ENCODE data around the gene RIBC2. TPM values are rescaled to one million over a fixed set of nuclear protein-coding genes. Genes with fewer than 3 reads are reported as not detected.
"Not testable (repeated sequence)": the region's sequence is repeated elsewhere in the genome, so short reads cannot be mapped to it uniquely, and the experiment has no call there.

RIBC2 gene
- total RNA-seq, 1 donor from 2014 or later = 12.6 TPM

- Mint-ChIP-seq H3K4me1 (ENCODE audit: low read depth) (no peaks in the 10 kb centered on the region), H3K9me3 (no peaks in the 10 kb centered on the region), H3K27ac (no peak overlapping the region), H3K27me3 (ENCODE audit: insufficient read depth) (peaks cover 1% of the 10 kb centered on the region), H3K36me3 (ENCODE audit: low read depth) (no peaks in the 10 kb centered on the region), H3K4me3 (no peak overlapping the region)
- DNase-seq (ENCODE audit: low spot score) = no peak
- intact Hi-C loops (cut with micrococcal nuclease) = no loop called here
Measured at GRCh38 chr22:45455212-45455611, 41.7 kb downstream of the RIBC2 start.

- DNase-seq (ENCODE audit: low spot score) = no peak
- no peaks in the 10 kb centered on the region for H3K4me1 Mint-ChIP-seq (ENCODE audit: low read depth)
- no peak overlapping the region for H3K27ac Mint-ChIP-seq
- no peaks in the 10 kb centered on the region for H3K9me3 Mint-ChIP-seq
- H3K27me3 Mint-ChIP-seq (ENCODE audit: insufficient read depth) = peaks cover 1% of the 10 kb centered on the region
- H3K4me3 Mint-ChIP-seq = no peak overlapping the region
- intact Hi-C loops (cut with micrococcal nuclease) = no loop called here
- no peaks in the 10 kb centered on the region for H3K36me3 Mint-ChIP-seq (ENCODE audit: low read depth)
Measured at GRCh38 chr22:45455621-45456020, 42.1 kb downstream of the RIBC2 start.

DNA sequence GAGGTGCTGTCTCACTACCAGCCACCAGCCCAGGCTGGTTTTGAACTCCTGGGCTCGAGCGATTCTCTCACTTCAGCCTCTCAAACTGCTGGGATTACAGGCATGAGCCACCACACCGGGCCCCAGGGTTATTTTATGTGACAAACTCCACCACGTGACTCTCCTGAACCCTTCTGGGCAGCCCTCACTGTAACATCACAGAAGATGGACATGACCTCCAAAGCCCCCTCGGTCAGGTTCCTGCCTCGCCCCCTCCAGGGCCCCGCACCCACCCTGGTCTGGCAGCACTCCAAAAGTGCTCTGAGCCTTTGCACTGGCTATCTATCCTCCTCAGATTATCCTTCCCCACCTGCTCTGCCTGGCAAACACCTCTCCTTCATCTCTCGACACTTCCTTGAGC is 43.3 kb downstream of the RIBC2 start:
- no peak overlapping the region for H3K4me3 Mint-ChIP-seq
- no peaks in the 10 kb centered on the region for H3K4me1 Mint-ChIP-seq (ENCODE audit: low read depth)
- no peak for DNase-seq (ENCODE audit: low spot score)
- intact Hi-C loops (cut with micrococcal nuclease) = no loop called here
- no peaks in the 10 kb centered on the region for H3K36me3 Mint-ChIP-seq (ENCODE audit: low read depth)
- no peak overlapping the region for H3K27ac Mint-ChIP-seq
- no peaks in the 10 kb centered on the region for H3K9me3 Mint-ChIP-seq
- H3K27me3 Mint-ChIP-seq (ENCODE audit: insufficient read depth) = peaks cover 1% of the 10 kb centered on the region

- H3K27me3 Mint-ChIP-seq (ENCODE audit: insufficient read depth) = peaks cover 1% of the 10 kb centered on the region
- H3K4me1 Mint-ChIP-seq (ENCODE audit: low read depth) = no peaks in the 10 kb centered on the region
- no peaks in the 10 kb centered on the region for H3K9me3 Mint-ChIP-seq
- H3K4me3 Mint-ChIP-seq = no peak overlapping the region
- H3K27ac Mint-ChIP-seq = no peak overlapping the region
- H3K36me3 Mint-ChIP-seq (ENCODE audit: low read depth) = no peaks in the 10 kb centered on the region
- no peak for DNase-seq (ENCODE audit: low spot score)
- intact Hi-C loops (cut with micrococcal nuclease) = no loop called here
Measured at GRCh38 chr22:45458532-45458931, 45.0 kb downstream of the RIBC2 start.

DNA sequence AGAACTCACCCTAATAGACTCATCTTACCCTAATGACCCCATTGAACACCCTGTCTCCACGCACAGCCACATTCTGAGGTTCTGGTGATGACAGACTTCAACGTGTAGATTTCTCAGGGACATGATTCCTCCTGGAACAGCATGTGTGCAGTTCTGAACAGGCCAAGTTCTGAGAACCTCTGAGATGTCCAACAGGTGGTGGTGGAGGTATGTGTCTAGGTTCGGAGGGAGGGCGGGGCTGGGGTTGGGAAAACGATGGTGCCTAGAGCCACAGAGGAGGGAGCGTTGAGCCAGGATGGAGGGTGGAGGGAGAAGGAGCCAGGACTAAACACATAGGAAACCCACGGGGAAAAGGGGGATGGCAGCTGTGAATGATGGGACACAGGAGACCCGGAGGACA is 45.7 kb downstream of the RIBC2 start:
- H3K9me3 Mint-ChIP-seq = no peaks in the 10 kb centered on the region
- no peaks in the 10 kb centered on the region for H3K4me1 Mint-ChIP-seq (ENCODE audit: low read depth)
- no peaks in the 10 kb centered on the region for H3K36me3 Mint-ChIP-seq (ENCODE audit: low read depth)
- DNase-seq (ENCODE audit: low spot score) = no peak
- H3K27ac Mint-ChIP-seq = no peak overlapping the region
- intact Hi-C loops (cut with micrococcal nuclease) = no loop called here
- no peak overlapping the region for H3K4me3 Mint-ChIP-seq
- peaks cover 1% of the 10 kb centered on the region for H3K27me3 Mint-ChIP-seq (ENCODE audit: insufficient read depth)

DNA sequence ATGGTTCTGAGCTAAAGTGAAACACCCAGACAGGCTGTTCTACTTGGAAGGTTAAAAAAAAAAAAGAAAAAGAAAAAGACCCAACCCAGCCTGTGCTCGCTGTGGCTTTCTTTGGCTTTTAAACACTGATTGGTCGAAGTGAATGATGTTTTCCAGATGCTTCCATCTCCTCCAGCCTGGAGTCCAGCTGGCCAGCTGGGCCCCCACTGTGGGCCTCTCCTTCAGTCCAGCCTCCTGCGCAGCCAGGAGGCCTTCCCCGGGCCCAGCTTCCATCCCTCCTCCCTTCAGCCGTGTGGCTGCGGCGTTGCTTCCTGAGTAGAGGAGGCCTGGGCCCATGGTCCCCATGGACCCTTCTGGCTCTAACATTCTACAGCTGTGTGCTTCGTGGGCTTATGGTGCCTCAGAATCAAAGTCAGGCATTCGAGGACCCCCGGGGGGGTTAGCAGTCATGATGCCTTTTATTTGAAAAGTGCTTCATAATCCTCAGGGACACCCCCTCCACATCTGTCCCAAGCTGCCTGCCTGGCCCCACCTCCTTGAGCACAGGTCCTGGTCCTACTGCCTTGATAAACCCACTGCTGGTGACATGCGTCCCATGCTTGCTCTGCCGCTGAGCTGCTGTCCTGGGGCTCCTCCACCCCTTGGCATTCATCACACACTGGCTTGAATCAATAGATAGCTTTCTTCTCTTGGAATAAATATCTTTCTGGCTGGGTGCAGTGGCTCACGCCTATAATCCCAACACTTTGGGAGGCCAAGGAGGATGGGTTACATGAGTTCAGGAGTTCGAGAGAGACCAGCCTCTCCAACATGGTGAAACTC is 47.0 kb downstream of the RIBC2 start:
- no peak for DNase-seq (ENCODE audit: low spot score)
- H3K9me3 Mint-ChIP-seq = no peaks in the 10 kb centered on the region
- no peak overlapping the region for H3K27ac Mint-ChIP-seq
- H3K36me3 Mint-ChIP-seq (ENCODE audit: low read depth) = no peaks in the 10 kb centered on the region
- H3K4me1 Mint-ChIP-seq (ENCODE audit: low read depth) = no peaks in the 10 kb centered on the region
- peaks cover 2% of the 10 kb centered on the region for H3K27me3 Mint-ChIP-seq (ENCODE audit: insufficient read depth)
- intact Hi-C loops (cut with micrococcal nuclease) = no loop called here
- no peak overlapping the region for H3K4me3 Mint-ChIP-seq

DNA sequence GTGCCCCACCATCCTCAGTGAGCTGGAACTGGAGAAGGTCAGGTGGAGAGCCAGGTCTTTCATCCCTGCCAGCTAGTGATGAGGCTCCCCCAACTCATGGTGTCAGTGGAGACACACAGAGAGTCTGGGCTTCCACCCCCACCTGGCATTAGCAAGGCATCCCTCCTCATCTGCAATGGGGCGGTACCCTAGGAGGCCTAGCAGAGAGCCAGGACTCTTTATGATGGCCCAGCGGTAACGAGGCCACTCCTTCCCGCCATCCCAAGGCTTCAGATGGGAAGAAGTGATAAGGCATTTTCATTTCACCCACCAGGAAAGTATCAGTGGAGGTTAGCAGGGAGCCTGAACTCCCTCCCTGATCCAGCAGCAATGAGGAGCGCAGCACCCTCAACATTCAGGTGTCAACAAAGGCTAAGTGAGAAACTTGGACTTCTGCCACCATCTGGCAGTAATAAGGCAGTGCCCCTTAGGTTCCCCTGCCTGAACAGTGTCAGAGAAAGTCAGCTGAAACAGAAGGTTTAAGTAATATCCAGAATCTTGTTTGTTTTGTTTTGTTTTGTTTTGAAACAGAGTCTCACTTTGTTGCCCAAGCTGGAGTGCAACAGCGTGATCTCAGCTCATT is 48.7 kb downstream of the RIBC2 start:
- no peaks in the 10 kb centered on the region for H3K9me3 Mint-ChIP-seq
- H3K4me1 Mint-ChIP-seq (ENCODE audit: low read depth) = no peaks in the 10 kb centered on the region
- no peak for DNase-seq (ENCODE audit: low spot score)
- H3K27ac Mint-ChIP-seq = no peak overlapping the region
- intact Hi-C loops (cut with micrococcal nuclease) = no loop called here
- no peaks in the 10 kb centered on the region for H3K36me3 Mint-ChIP-seq (ENCODE audit: low read depth)
- peaks cover 4% of the 10 kb centered on the region for H3K27me3 Mint-ChIP-seq (ENCODE audit: insufficient read depth)
- no peak overlapping the region for H3K4me3 Mint-ChIP-seq

DNA sequence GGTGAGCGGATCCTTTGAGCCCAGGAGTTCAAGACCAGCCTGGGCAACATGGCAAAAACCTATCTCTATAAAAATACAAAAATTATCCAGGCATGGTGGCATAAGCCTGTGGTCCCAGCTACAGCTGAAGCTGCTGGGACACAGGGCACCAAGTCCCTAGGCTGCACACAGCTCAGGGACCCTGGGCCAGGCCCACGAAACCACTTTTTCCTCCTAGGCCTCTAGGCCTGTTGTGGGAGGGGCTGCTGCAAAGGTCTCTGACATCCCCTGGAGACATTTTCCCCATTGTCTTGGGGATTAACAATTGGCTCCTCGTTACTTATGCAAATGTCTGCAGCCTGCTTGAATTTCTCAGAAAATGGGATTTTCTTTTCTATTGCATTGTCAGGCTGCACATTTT is 50.2 kb downstream of the RIBC2 start:
- H3K4me1 Mint-ChIP-seq (ENCODE audit: low read depth); H3K36me3 Mint-ChIP-seq (ENCODE audit: low read depth); H3K27ac Mint-ChIP-seq; intact Hi-C loops (cut with micrococcal nuclease); H3K27me3 Mint-ChIP-seq (ENCODE audit: insufficient read depth); H3K9me3 Mint-ChIP-seq; DNase-seq (ENCODE audit: low spot score); H3K4me3 Mint-ChIP-seq: not testable (repeated sequence)

- intact Hi-C loops (cut with micrococcal nuclease) = no loop called here
Measured at GRCh38 chr22:45465633-45466032, 52.1 kb downstream of the RIBC2 start.

DNA sequence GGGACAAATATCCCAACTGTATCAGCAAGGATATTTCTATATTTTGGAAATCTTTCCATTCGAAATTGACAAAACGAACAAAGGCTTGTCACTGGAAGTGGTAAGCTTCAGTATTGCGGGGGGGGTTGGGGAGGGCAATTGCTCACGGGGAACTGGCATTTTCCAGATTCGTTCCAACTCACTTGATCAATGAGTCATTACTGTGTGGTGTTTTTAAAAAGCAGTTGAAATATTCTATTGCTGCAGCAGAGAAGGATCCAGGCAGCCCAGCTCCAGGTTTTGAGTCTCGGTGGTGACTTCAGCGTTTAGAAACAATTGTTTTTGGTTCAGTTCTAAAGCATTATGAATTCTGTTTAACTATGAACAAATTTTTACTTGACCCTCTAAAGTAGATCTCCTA is 55.4 kb downstream of the RIBC2 start:
- H3K36me3 Mint-ChIP-seq (ENCODE audit: low read depth) = no peaks in the 10 kb centered on the region
- H3K4me3 Mint-ChIP-seq = no peak overlapping the region
- no peak for DNase-seq (ENCODE audit: low spot score)
- H3K4me1 Mint-ChIP-seq (ENCODE audit: low read depth) = no peaks in the 10 kb centered on the region
- no peak overlapping the region for H3K27ac Mint-ChIP-seq
- peaks cover 9% of the 10 kb centered on the region for H3K27me3 Mint-ChIP-seq (ENCODE audit: insufficient read depth)
- intact Hi-C loops (cut with micrococcal nuclease) = no loop called here
- H3K9me3 Mint-ChIP-seq = peaks cover 3% of the 10 kb centered on the region

More at GRCh38 chr22:45465633-45466032, 52.1 kb downstream of the RIBC2 start:
- Mint-ChIP-seq H3K4me1 (ENCODE audit: low read depth) (no peaks in the 10 kb centered on the region), H3K4me3 (no peak overlapping the region), H3K27ac (no peak overlapping the region), H3K36me3 (ENCODE audit: low read depth) (no peaks in the 10 kb centered on the region), H3K9me3 (peaks cover 3% of the 10 kb centered on the region), H3K27me3 (ENCODE audit: insufficient read depth) (peaks cover 9% of the 10 kb centered on the region)
- DNase-seq (ENCODE audit: low spot score) = no peak

DNA sequence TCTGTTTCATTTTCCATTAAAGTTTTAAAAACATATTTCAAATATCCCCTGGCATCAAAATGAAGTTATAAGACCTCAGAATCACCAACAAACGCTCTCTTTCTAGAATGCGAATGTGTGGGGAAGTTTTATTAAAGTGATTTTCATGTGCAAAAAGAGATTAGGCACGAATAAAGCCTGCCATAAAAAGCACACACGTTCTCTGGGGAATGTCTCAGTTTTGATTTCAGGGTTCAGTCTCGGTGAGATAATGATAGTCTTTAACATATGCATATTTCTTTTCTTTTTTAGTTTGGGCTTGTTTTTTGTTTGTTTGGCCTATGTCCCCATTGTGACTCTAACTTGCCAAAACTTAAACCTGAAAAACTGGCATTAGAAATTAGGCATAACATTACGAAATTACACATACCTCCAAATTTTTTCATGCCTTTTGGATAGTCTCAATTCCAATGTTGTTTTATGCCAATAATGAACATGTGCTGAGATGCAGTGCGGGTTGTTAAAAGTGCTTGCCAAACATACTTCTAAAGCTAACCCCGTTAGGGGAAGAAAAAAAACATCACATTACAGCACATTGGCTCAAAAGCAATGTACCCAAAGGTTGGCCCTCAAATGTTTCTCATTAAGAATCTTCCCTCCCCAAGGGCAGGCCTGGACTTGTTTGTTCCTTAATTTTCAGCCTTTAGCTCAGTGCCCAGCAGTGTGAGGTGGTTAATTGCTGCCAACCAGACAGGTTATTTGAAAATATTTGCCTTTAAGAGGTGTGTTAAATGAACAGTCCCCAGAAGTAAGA is 56.0 kb downstream of the RIBC2 start:
- H3K27ac Mint-ChIP-seq = no peak overlapping the region
- peaks cover 3% of the 10 kb centered on the region for H3K9me3 Mint-ChIP-seq
- H3K36me3 Mint-ChIP-seq (ENCODE audit: low read depth) = no peaks in the 10 kb centered on the region
- no peak overlapping the region for H3K4me3 Mint-ChIP-seq
- H3K4me1 Mint-ChIP-seq (ENCODE audit: low read depth) = no peaks in the 10 kb centered on the region
- peaks cover 9% of the 10 kb centered on the region for H3K27me3 Mint-ChIP-seq (ENCODE audit: insufficient read depth)
- DNase-seq (ENCODE audit: low spot score) = no peak
- intact Hi-C loops (cut with micrococcal nuclease) = no loop called here

- Mint-ChIP-seq H3K4me1 (ENCODE audit: low read depth) (no peaks in the 10 kb centered on the region), H3K27ac (no peak overlapping the region), H3K36me3 (ENCODE audit: low read depth) (no peaks in the 10 kb centered on the region), H3K9me3 (peaks cover 3% of the 10 kb centered on the region), H3K4me3 (no peak overlapping the region), H3K27me3 (ENCODE audit: insufficient read depth) (peaks cover 6% of the 10 kb centered on the region)
- intact Hi-C loops (cut with micrococcal nuclease) = no loop called here
- no peak for DNase-seq (ENCODE audit: low spot score)
Measured at GRCh38 chr22:45470871-45471270, 57.4 kb downstream of the RIBC2 start.

DNA sequence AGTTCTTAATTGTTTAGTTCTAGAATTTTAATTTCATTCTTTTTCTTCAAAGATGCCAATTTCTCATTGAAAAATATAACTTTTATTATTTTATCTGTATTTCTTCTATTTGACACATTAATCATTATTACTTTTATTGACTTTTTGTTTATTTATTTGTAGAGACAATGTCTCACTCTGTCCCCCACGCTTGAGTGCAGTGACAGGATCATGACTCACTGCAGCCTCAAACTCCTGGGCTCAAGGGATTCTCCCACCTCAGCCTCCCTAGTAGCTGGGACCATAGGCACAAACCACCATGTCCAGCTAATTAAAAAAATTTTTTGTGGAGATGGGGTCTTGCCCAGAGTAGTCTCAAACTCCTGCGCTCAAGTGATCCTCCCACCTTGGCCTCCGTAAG is 58.9 kb downstream of the RIBC2 start:
- H3K4me1 Mint-ChIP-seq (ENCODE audit: low read depth) = no peaks in the 10 kb centered on the region
- H3K27ac Mint-ChIP-seq = no peak overlapping the region
- DNase-seq (ENCODE audit: low spot score) = no peak
- peaks cover 3% of the 10 kb centered on the region for H3K9me3 Mint-ChIP-seq
- intact Hi-C loops (cut with micrococcal nuclease) = no loop called here
- peaks cover 6% of the 10 kb centered on the region for H3K27me3 Mint-ChIP-seq (ENCODE audit: insufficient read depth)
- H3K4me3 Mint-ChIP-seq = no peak overlapping the region
- no peaks in the 10 kb centered on the region for H3K36me3 Mint-ChIP-seq (ENCODE audit: low read depth)
